HepG2 (cell line): ENCODE results near the gene PFKFB4. TPM values are rescaled to one million over a fixed set of nuclear protein-coding genes. Genes with fewer than 3 reads are reported as not detected.
A peak's percentile ranks its signal among the peaks of the same experiment; 100 is the strongest.

Source experiments
- ATAC-seq: fragments of 200-7000 bp; cut with Tn5 transposase; 3 replicates; pipeline ENCODE4 v1.9.1; 2020; ENCODE audit warnings: mild to moderate bottlenecking, moderate library complexity
- BruUV-seq: library from RNA; stranded (reverse); fragments of 400-500 nt; replicated peaks from 2 replicates; lab custom pipeline; 2021; lab: Mats Ljungman, UMichigan
- CTCF ChIA-PET: fragments of 300-600 bp; formaldehyde crosslinking; extraction: SDS; loops from one replicate; lab custom pipeline; 2021; ENCODE audit warnings: low total read pairs, inconsistent platforms, low intra/inter-chr PET ratio; lab: Yijun Ruan, JAX
- POLR2A ChIA-PET: fragments of 350-600 bp; sonication (Branson Sonifier 250); formaldehyde crosslinking; loops from one replicate; lab custom pipeline; 2020; ENCODE audit warnings: antibody characterized with exemption, inconsistent platforms; lab: Yijun Ruan, JAX
- DNase-seq: peaks from one replicate; pipeline ENCODE4 v3.0.0-alpha.2; 2015; ENCODE audit warnings: low spot score
- FAIRE-seq: peaks from 3 replicates; lab custom pipeline; 2011; peaks lifted over from hg19 to GRCh38; lab: Jason Lieb, UNC
- H2AFZ ChIP-seq: one replicate; pipeline ENCODE4 v1.6.1; 2011; ENCODE audit warnings: low read length, inconsistent platforms
- H3K27ac ChIP-seq: fragments of 300-600 bp; 3 replicates; pipeline ENCODE4 v1.8.0; 2011; ENCODE audit warnings: mixed run types, mild to moderate bottlenecking, mixed read lengths, low read length, inconsistent platforms; ENCODE audit not compliant: insufficient read depth; ENCODE audit errors: extremely low read length
- H3K27me3 ChIP-seq, 2 experiments: fragments of 200-600 bp in 1 of 2; 2 replicates in 1 of 2; 3 replicates in 1 of 2; pipeline versions ENCODE4 v1.6.0 to v1.8.0; 2011; ENCODE audit warnings: low read length in 2 of 2, mild to moderate bottlenecking in 2 of 2, moderate library complexity in 2 of 2, inconsistent platforms in 1 of 2; ENCODE audit not compliant: insufficient read depth in 2 of 2, control insufficient read depth in 1 of 2
- H3K36me3 ChIP-seq, 2 experiments: fragments of 200-600 bp in 1 of 2; replicated peaks in 1 of 2; 2 replicates in 1 of 2; 3 replicates in 1 of 2; pipeline versions ENCODE4 v1.5.1 to v1.8.0; 2011; ENCODE audit warnings: low read length in 2 of 2, inconsistent platforms in 1 of 2; ENCODE audit not compliant: insufficient read depth in 2 of 2, control insufficient read depth in 1 of 2
- H3K4me1 ChIP-seq: 2 replicates; pipeline ENCODE4 v1.5.1; 2012; ENCODE audit warnings: low read length, inconsistent platforms; ENCODE audit not compliant: insufficient read depth
- H3K4me2 ChIP-seq: 2 replicates; pipeline ENCODE4 v1.6.0; 2011; ENCODE audit warnings: low read depth, low read length, inconsistent platforms
- H3K4me3 ChIP-seq, 3 experiments: fragments of 200-600 bp in 1 of 3; sonication (generic), shearing (Covaris generic) in 1 of 3; replicated peaks in 1 of 3; 2 replicates each; pipeline ENCODE4 v1.5.1; 2011 to 2016; ENCODE audit warnings: low read length in 3 of 3, inconsistent platforms in 2 of 3, low read depth in 2 of 3, mild to moderate bottlenecking in 2 of 3, control low read depth in 1 of 3, mixed read lengths in 1 of 3; ENCODE audit not compliant: insufficient read depth in 1 of 3
- H3K79me2 ChIP-seq: one replicate; pipeline ENCODE4 v1.6.1; 2011; ENCODE audit warnings: low read length, inconsistent platforms; ENCODE audit not compliant: insufficient read depth
- H3K9ac ChIP-seq: 2 replicates; pipeline ENCODE4 v1.6.0; 2011; ENCODE audit warnings: mild to moderate bottlenecking, low read depth, low read length, inconsistent platforms; ENCODE audit not compliant: insufficient read depth
- H3K9me3 ChIP-seq: 2 replicates; pipeline ENCODE4 v1.5.1; 2012; ENCODE audit warnings: mild to moderate bottlenecking, low read length
- H4K20me1 ChIP-seq: 2 replicates; pipeline ENCODE4 v1.6.0; 2011; ENCODE audit warnings: inconsistent platforms, mild to moderate bottlenecking, low read length, moderate library complexity; ENCODE audit not compliant: insufficient read depth
- HNRNPLL ChIP-seq: fragments of 200-400 bp; formaldehyde crosslinking; IDR thresholded peaks from 2 replicates; pipeline ENCODE4 v1.6.1; 2017; ENCODE audit warnings: mild to moderate bottlenecking, low read depth, low read length; ENCODE audit not compliant: poor library complexity, severe bottlenecking
- KLF6 ChIP-seq: IDR thresholded peaks from 2 replicates; pipeline ENCODE4 v1.8.0; 2016; ENCODE audit warnings: missing biosample characterization, missing genetic modification reagents
- POLR2A ChIP-seq, 2 experiments: IDR thresholded peaks; 2 replicates each; pipeline ENCODE4 v1.6.1; 2011; ENCODE audit warnings: low read depth in 2 of 2, low read length in 2 of 2, mild to moderate bottlenecking in 1 of 2, moderate library complexity in 1 of 2; ENCODE audit not compliant: insufficient read depth in 1 of 2
- POLR2AphosphoS5 ChIP-seq: IDR thresholded peaks from 2 replicates; pipeline ENCODE4 v1.6.1; 2012; ENCODE audit warnings: low read depth, low read length
- RCOR2 ChIP-seq: IDR thresholded peaks from 2 replicates; pipeline ENCODE4 v1.6.1; 2016; ENCODE audit warnings: missing biosample characterization, missing genetic modification reagents
- STAG1 ChIP-seq: sonication (generic); formaldehyde crosslinking; IDR thresholded peaks from 2 replicates; pipeline ENCODE4 v1.4.0; 2020; ENCODE audit warnings: missing genetic modification reagents
- ZBTB8A ChIP-seq: sonication (generic); formaldehyde crosslinking; IDR thresholded peaks from 2 replicates; pipeline ENCODE4 v1.4.0; 2020; ENCODE audit warnings: mild to moderate bottlenecking, low read depth, missing genetic modification reagents, borderline replicate concordance
- ZNF160 ChIP-seq: sonication (generic); formaldehyde crosslinking; IDR thresholded peaks from 2 replicates; pipeline ENCODE4 v1.8.0; 2022; ENCODE audit warnings: mild to moderate bottlenecking, inconsistent platforms, missing genetic modification reagents
- ZNF292 ChIP-seq: sonication (generic); formaldehyde crosslinking; IDR thresholded peaks from 2 replicates; pipeline ENCODE4 v1.8.1; 2022; ENCODE audit warnings: mild to moderate bottlenecking, low read depth, missing genetic modification reagents, borderline replicate concordance
- ZNF891 ChIP-seq: sonication (generic); formaldehyde crosslinking; IDR thresholded peaks from 2 replicates; pipeline ENCODE4 v1.5.0; 2020; ENCODE audit warnings: mild to moderate bottlenecking, missing genetic modification reagents
- WGBS: methylation state at CpG from one replicate; pipeline ENCODE4 v1.1.6; 2017; ENCODE audit warnings: low lambda C conversion rate; 5-methylcytosine and 5-hydroxymethylcytosine counted together
- in situ Hi-C: cut with HindIII; loops from 2 replicates; pipeline ENCODE4 v1.10.0; 2017; ENCODE audit warnings: low pct_unique_long_range_greater_than_20kb; ENCODE audit not compliant: extremely low pct_ligation_motif_present
- intact Hi-C: fragments of 100-400 bp; cut with micrococcal nuclease; formaldehyde crosslinking; loops from one replicate; pipeline ENCODE4 v1.10.0; 2022; ENCODE audit not compliant: unreplicated experiment
- polyA plus RNA-seq, 8 experiments: library from polyadenylated mRNA; depleted of rRNA in 3 of 8; stranded (reverse) in 7 of 8; unstranded in 1 of 8; fragments of >200 nt; fragmentation: Illumina TruSeq in 4 of 8; extraction: Trizol in 4 of 8; gene quantifications; 2 replicates each; pipeline versions ENCODE4 v1.2.1 to v1.2.3, GENCODE V29; 2011 to 2016; ENCODE audit warnings: low read depth in 4 of 8, missing spikeins in 1 of 8, mixed read lengths in 1 of 8; ENCODE audit not compliant: insufficient read depth in 1 of 8
- total RNA-seq, 5 experiments: library from RNA; depleted of rRNA; stranded (reverse); fragments of >200 nt; fragmentation: Illumina TruSeq; extraction: Trizol; gene quantifications; 2 replicates each; pipeline ENCODE4 v1.2.3, GENCODE V29; 2016; ENCODE audit warnings: low read depth in 1 of 5
- TF ChIP-seq, protein P1 (sequence below): sonication (generic); formaldehyde crosslinking; IDR thresholded peaks from 2 replicates; pipeline ENCODE4 v1.4.0; 2020; ENCODE audit warnings: missing genetic modification reagents
- TF ChIP-seq, protein P2 (sequence below): sonication (generic); formaldehyde crosslinking; IDR thresholded peaks from 2 replicates; pipeline ENCODE4 v1.5.0; 2020; ENCODE audit warnings: mild to moderate bottlenecking, missing genetic modification reagents, moderate library complexity
- TF ChIP-seq, protein P3 (sequence below): sonication (generic); formaldehyde crosslinking; IDR thresholded peaks from 2 replicates; pipeline ENCODE4 v1.5.0; 2020; ENCODE audit warnings: mild to moderate bottlenecking, missing genetic modification reagents

The PFKFB4 gene
- total and polyA plus RNA-seq, 2 of the 13 experiments (the other 11 are each of a cell fraction or from before 2014, with no cell fraction given) = 7.1 to 103 TPM

DNA sequence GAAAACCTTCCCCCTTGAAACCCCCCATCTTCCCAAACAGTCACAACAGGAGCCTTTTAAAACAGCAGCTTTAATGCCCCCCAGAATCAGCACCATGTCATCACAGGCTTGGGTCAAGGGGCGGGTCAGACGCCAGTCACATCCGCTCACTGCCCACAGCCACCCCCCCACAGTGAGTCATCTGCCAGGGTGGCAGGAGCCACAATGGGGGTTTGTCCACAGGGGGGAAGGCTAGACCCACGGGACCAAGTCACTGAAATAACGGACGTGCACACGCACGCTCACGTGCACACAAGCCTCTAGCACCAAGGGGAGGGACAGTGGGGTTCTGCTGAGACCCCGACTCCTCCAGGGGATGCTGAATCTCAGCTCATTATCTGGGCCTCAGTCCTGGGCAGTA, 7.4 kb upstream of the PFKFB4 start (continued):
- no peak for TF ChIP-seq ZBTB8A (CRISPR knock-in tag)
- no peak for TF ChIP-seq ZNF292 (CRISPR knock-in tag)
- no peak for TF ChIP-seq ZNF891 (CRISPR knock-in tag)
- no peak for TF ChIP-seq POLR2A (IDR thresholded peaks at IDR 0.05; ENCODE audit: insufficient read depth in 1 of 2, low read depth in 2 of 2, low read length in 2 of 2)
- TF ChIP-seq, protein P1, sequence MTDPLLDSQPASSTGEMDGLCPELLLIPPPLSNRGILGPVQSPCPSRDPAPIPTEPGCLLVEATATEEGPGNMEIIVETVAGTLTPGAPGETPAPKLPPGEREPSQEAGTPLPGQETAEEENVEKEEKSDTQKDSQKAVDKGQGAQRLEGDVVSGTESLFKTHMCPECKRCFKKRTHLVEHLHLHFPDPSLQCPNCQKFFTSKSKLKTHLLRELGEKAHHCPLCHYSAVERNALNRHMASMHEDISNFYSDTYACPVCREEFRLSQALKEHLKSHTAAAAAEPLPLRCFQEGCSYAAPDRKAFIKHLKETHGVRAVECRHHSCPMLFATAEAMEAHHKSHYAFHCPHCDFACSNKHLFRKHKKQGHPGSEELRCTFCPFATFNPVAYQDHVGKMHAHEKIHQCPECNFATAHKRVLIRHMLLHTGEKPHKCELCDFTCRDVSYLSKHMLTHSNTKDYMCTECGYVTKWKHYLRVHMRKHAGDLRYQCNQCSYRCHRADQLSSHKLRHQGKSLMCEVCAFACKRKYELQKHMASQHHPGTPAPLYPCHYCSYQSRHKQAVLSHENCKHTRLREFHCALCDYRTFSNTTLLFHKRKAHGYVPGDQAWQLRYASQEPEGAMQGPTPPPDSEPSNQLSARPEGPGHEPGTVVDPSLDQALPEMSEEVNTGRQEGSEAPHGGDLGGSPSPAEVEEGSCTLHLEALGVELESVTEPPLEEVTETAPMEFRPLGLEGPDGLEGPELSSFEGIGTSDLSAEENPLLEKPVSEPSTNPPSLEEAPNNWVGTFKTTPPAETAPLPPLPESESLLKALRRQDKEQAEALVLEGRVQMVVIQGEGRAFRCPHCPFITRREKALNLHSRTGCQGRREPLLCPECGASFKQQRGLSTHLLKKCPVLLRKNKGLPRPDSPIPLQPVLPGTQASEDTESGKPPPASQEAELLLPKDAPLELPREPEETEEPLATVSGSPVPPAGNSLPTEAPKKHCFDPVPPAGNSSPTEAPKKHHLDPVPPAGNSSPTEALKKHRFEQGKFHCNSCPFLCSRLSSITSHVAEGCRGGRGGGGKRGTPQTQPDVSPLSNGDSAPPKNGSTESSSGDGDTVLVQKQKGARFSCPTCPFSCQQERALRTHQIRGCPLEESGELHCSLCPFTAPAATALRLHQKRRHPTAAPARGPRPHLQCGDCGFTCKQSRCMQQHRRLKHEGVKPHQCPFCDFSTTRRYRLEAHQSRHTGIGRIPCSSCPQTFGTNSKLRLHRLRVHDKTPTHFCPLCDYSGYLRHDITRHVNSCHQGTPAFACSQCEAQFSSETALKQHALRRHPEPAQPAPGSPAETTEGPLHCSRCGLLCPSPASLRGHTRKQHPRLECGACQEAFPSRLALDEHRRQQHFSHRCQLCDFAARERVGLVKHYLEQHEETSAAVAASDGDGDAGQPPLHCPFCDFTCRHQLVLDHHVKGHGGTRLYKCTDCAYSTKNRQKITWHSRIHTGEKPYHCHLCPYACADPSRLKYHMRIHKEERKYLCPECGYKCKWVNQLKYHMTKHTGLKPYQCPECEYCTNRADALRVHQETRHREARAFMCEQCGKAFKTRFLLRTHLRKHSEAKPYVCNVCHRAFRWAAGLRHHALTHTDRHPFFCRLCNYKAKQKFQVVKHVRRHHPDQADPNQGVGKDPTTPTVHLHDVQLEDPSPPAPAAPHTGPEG (CRISPR knock-in tag) = no peak

DNA sequence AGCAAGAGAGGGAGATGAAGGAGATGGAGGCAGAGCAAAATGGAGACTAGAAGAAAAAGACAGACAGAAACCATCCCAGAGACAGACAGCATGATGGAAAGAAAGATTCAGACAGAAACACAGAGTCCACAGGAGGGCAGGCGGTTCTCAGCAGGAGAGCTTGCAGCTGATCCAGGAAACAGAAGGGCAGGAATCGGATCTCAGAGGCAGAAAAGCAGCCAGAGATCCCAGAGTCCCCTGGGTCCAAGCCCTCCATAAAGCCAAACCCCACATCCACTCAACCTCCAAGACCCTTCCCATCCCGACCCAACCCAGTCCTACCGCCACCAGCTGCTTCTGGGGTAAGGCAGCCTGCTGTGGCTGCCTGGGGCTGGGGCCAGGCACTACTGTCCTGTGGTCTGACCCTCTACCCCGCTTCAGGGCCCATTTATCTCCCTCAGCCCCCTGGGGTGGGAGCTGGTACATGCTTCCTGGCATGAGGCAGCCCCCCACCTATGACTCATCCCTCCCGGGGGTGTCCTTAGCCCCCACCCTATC, 6.8 kb upstream of the PFKFB4 start, which contains the start of gene UCN2:
UCN2 (minus strand) TSS at position 400 of the 537 bp plus-strand sequence. CDS start 657 bp downstream, outside the sequence.
- CTCF ChIA-PET = no interaction called here
- Histone ChIP-seq H3K4me3 (no peak within 1 kb of the TSS), H3K27me3 (no peaks in the 10 kb centered on the region; a peak in 1 of 5 replicates), H3K4me2 (peak within 1 kb of the TSS; percentile 30), H2AFZ (no peak within 1 kb of the TSS), H3K79me2 (no peaks in the 10 kb centered on the region), H3K27ac (no peak within 1 kb of the TSS), H3K9me3 (no peaks in the 10 kb centered on the region), H3K4me1 (peaks cover 94% of the 10 kb centered on the region), H4K20me1 (no peaks in the 10 kb centered on the region), H3K36me3 (no peaks in the 10 kb centered on the region), H3K9ac (no peak within 1 kb of the TSS)
- in situ Hi-C loops (no loop called here), intact Hi-C loops (no loop called here)
- 27% methylated on average over 3 of the region's 6 CpGs for WGBS
- no TSS peak for BruUV-seq
- POLR2A ChIA-PET = interaction anchor here (0.6 to 0.7 kb wide), 2 partner anchors 61 to 466 kb away, joined by 3 read pairs; partner anchors contain the start of gene IMPDH2
- TF ChIP-seq, protein P2, sequence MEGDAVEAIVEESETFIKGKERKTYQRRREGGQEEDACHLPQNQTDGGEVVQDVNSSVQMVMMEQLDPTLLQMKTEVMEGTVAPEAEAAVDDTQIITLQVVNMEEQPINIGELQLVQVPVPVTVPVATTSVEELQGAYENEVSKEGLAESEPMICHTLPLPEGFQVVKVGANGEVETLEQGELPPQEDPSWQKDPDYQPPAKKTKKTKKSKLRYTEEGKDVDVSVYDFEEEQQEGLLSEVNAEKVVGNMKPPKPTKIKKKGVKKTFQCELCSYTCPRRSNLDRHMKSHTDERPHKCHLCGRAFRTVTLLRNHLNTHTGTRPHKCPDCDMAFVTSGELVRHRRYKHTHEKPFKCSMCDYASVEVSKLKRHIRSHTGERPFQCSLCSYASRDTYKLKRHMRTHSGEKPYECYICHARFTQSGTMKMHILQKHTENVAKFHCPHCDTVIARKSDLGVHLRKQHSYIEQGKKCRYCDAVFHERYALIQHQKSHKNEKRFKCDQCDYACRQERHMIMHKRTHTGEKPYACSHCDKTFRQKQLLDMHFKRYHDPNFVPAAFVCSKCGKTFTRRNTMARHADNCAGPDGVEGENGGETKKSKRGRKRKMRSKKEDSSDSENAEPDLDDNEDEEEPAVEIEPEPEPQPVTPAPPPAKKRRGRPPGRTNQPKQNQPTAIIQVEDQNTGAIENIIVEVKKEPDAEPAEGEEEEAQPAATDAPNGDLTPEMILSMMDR (CRISPR knock-in tag) = peak; percentile 38
- TF ChIP-seq STAG1 (peak; percentile 46), KLF6 (CRISPR knock-in tag) (no peak), HNRNPLL (no peak), ZNF160 (CRISPR knock-in tag) (no peak), RCOR2 (CRISPR knock-in tag) (no peak), POLR2AphosphoS5 (no peak)
- TF ChIP-seq, protein P3, sequence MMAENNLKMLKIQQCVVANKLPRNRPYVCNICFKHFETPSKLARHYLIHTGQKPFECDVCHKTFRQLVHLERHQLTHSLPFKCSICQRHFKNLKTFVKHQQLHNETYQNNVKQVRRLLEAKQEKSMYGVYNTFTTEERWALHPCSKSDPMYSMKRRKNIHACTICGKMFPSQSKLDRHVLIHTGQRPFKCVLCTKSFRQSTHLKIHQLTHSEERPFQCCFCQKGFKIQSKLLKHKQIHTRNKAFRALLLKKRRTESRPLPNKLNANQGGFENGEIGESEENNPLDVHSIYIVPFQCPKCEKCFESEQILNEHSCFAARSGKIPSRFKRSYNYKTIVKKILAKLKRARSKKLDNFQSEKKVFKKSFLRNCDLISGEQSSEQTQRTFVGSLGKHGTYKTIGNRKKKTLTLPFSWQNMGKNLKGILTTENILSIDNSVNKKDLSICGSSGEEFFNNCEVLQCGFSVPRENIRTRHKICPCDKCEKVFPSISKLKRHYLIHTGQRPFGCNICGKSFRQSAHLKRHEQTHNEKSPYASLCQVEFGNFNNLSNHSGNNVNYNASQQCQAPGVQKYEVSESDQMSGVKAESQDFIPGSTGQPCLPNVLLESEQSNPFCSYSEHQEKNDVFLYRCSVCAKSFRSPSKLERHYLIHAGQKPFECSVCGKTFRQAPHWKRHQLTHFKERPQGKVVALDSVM (CRISPR knock-in tag) = no peak
- DNase-seq = no peak
- ATAC-seq = no peak
- no peak for FAIRE-seq
